ENCODE results near the gene SLC5A1.
"Not testable (repeated sequence)": the region's sequence is repeated elsewhere in the genome, so short reads cannot be mapped to it uniquely, and the experiment has no call there.

DNA sequence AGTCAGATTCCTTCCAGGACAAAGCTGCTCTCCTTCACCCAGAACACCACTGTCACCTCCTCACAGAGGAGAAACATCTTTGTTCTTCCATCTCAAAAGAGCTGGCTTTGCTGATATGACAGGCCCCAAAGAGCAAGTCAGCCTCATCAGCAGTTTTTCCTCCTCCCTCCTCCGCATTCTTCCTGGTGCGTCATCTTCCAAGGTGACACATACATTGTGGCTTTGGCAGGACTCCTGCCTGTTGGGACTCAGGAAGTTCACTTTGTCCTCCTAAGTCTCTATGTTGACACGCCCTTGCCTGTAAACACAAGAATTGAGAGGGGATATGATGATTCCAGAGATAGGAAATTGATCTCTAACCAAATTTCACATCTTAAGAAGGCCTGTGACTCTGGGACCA lies 92.9 kb downstream of the SLC5A1 start:
- TF ChIP-seq POLR2A (IDR thresholded peaks at IDR 0.05; ENCODE audit: extremely low read depth, insufficient read length); MYC (IDR thresholded peaks at IDR 0.05; ENCODE audit: low read depth, low read length): not testable (repeated sequence)
- TF ChIP-seq, protein P1, sequence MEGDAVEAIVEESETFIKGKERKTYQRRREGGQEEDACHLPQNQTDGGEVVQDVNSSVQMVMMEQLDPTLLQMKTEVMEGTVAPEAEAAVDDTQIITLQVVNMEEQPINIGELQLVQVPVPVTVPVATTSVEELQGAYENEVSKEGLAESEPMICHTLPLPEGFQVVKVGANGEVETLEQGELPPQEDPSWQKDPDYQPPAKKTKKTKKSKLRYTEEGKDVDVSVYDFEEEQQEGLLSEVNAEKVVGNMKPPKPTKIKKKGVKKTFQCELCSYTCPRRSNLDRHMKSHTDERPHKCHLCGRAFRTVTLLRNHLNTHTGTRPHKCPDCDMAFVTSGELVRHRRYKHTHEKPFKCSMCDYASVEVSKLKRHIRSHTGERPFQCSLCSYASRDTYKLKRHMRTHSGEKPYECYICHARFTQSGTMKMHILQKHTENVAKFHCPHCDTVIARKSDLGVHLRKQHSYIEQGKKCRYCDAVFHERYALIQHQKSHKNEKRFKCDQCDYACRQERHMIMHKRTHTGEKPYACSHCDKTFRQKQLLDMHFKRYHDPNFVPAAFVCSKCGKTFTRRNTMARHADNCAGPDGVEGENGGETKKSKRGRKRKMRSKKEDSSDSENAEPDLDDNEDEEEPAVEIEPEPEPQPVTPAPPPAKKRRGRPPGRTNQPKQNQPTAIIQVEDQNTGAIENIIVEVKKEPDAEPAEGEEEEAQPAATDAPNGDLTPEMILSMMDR (IDR thresholded peaks at IDR 0.05; ENCODE audit: low read depth, low read length) = not testable (repeated sequence)
- TF ChIP-seq, protein P2, sequence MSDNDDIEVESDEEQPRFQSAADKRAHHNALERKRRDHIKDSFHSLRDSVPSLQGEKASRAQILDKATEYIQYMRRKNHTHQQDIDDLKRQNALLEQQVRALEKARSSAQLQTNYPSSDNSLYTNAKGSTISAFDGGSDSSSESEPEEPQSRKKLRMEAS (IDR thresholded peaks at IDR 0.05; ENCODE audit: low read depth, low read length) = not testable (repeated sequence)

All from NB4 (cell line).